GM12873 (cell line): Measurements from ENCODE around the gene RAPGEF6.

ENCODE experiments used
- TF ChIP-seq, protein P1 (sequence below): IDR thresholded peaks from 2 replicates; pipeline ENCODE4 v1.5.1; 2012; ENCODE audit warnings: low read depth, mild to moderate bottlenecking, moderate library complexity, low read length, control low read depth; ENCODE audit not compliant: insufficient read depth; ENCODE audit errors: missing control alignments

Gene RAPGEF6

DNA sequence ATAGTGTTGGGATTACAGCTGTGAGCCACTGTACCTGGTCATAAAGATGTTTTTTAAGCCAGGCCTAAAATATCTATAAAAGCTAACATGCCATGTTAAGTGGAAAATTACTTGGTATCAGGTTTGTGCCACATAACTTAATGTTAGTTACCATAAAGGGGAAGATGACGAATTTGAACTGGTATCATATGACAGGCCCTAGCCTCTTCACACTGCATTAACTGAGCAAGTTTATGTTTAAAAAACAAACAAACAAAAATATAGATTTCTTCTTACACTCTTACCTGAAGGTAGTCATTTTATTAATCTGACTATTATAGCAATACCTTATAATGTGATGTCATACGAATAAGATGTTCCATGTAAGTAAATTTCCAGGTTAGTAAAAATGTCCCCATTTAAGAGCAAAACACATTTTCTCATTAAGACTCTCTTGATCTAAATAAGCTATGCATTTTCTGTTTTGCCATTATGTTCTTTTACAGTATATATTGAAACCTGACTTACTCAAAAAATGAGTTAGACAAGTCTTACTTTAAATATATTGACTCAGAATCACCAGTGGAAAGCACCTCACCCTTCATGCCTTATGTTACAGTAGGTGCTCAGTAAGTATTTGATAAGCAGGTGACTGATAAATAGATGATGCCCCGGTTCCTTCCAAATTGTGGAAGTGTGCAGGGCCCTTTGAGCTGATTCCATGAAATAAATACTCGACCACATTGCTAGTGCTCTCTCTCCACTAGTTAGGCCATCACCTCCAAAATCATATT lies 245.7 kb downstream of the RAPGEF6 start:
- TF ChIP-seq, protein P1, sequence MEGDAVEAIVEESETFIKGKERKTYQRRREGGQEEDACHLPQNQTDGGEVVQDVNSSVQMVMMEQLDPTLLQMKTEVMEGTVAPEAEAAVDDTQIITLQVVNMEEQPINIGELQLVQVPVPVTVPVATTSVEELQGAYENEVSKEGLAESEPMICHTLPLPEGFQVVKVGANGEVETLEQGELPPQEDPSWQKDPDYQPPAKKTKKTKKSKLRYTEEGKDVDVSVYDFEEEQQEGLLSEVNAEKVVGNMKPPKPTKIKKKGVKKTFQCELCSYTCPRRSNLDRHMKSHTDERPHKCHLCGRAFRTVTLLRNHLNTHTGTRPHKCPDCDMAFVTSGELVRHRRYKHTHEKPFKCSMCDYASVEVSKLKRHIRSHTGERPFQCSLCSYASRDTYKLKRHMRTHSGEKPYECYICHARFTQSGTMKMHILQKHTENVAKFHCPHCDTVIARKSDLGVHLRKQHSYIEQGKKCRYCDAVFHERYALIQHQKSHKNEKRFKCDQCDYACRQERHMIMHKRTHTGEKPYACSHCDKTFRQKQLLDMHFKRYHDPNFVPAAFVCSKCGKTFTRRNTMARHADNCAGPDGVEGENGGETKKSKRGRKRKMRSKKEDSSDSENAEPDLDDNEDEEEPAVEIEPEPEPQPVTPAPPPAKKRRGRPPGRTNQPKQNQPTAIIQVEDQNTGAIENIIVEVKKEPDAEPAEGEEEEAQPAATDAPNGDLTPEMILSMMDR = no peak

GRCh38 chr5:131387255-131387654 lies 247.8 kb downstream of the RAPGEF6 start:
- TF ChIP-seq, protein P1 = no peak

DNA sequence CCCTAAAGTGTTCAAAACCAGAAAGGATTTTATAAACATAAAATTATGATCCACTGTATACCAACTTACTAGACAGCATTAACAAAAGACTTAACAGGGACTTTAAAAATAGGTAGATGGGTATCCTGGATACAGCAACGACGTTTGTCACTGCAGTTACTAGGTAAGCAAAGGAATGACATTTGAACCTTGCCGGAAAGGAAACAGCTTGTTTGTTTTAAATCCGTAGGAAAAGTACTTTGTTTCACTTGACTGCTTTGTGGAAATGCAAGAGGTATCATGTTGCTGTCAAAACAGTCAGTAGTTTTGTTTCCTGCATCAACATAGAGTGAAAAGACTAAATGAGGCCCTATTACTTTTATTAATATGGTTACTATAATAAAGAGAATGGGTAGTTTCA lies 248.2 kb downstream of the RAPGEF6 start:
- TF ChIP-seq, protein P1 = no peak

- TF ChIP-seq, protein P1 = no peak
Measured at GRCh38 chr5:131386124-131386523, 248.9 kb downstream of the RAPGEF6 start.

DNA sequence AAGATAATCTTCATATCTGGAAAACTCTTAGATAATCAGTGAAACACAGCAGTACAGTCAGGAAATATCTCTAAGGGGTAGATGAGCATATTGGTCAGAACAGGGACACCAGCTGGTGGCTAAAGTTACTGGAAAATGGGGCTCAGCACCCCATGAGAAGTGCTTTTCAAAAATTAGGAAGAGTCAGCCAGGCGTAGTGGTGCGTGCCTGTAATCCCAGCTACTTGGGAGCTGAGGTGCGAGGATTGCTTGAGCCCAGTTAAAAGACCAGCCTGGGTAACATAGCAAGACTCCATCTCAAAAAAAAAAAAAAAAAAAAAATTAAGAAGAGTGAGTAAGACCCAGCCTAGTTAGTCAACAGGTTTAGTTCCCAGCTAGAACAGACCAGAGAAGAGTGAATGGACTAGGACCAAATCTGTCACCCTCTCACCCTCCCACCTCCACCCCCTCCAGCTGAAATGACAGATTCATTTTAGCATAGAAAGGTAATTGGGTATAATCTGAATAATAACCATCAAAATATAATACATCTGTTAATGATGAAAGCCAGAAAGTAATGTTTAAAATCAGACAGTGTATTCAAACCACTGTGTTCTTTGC lies 250.3 kb downstream of the RAPGEF6 start:
- TF ChIP-seq, protein P1 = no peak

DNA sequence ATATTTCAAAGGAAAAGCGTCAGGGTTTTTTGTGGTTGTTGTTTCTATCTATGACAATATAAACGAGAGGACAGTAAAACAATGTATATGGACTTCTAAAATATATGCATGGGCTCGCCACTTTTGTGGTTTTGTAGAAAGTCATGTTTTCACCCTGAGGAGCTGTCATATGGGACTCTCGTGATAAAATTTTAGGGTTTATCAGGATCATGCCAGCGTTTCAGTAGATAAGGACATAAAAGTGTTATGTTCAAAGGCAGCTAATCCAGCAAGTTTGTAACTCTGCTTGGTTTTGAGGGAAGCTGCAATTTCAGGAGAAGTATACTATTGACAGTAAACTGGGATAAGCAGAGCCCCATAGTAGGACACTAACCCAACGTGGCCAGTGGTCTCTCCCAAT lies 250.9 kb downstream of the RAPGEF6 start:
- TF ChIP-seq, protein P1 = no peak

GRCh38 chr5:131382407-131383395 lies 252.3 kb downstream of the RAPGEF6 start:
- TF ChIP-seq, protein P1 = peak; percentile 85
